Measurements from ENCODE around the gene CDK11B. TPM values are rescaled to one million over a fixed set of nuclear protein-coding genes. Genes with fewer than 3 reads are reported as not detected.
A peak's percentile ranks its signal among the peaks of the same experiment; 100 is the strongest.

The CDK11B gene
- polyA plus RNA-seq, 3 donors = 39.7 to 44.0 (median 42.3) TPM

- DNase-seq (ENCODE audit: low read depth in 3 of 3, low spot score in 2 of 3) = no peak
Observed at GRCh38 chr1:1617516-1617915, 41.3 kb downstream of the CDK11B start.

GRCh38 chr1:1616838-1617237 is 42.0 kb downstream of the CDK11B start:
- DNase-seq (ENCODE audit: low read depth in 3 of 3, low spot score in 2 of 3) = no peak

GRCh38 chr1:1616045-1616790 is 42.6 kb downstream of the CDK11B start:
- no peak for DNase-seq (ENCODE audit: low read depth in 3 of 3, low spot score in 2 of 3)

- DNase-seq (ENCODE audit: low read depth in 3 of 3, low spot score in 2 of 3) = peak; percentile 79 to 91 (median 89)
Observed at GRCh38 chr1:1615256-1616044, 43.4 kb downstream of the CDK11B start, which contains the start of gene MIB2. TSS of gene MIB2 (plus strand) at chr1:1615500. CDS start at chr1:1623453, 7,953 bp downstream.

GRCh38 chr1:1614954-1615255 is 43.9 kb downstream of the CDK11B start:
- no peak for DNase-seq (ENCODE audit: low read depth in 3 of 3, low spot score in 2 of 3)

- no peak for DNase-seq (ENCODE audit: low read depth in 3 of 3, low spot score in 2 of 3)
Observed at GRCh38 chr1:1614204-1614953, 44.4 kb downstream of the CDK11B start.

- DNase-seq (ENCODE audit: low read depth in 3 of 3, low spot score in 2 of 3) = no peak
Observed at GRCh38 chr1:1613509-1614082, 45.2 kb downstream of the CDK11B start.

GRCh38 chr1:1612104-1612400 is 46.8 kb downstream of the CDK11B start:
- DNase-seq (ENCODE audit: low read depth in 3 of 3, low spot score in 2 of 3) = no peak

GRCh38 chr1:1610796-1611195 is 48.0 kb downstream of the CDK11B start:
- DNase-seq (ENCODE audit: low read depth in 3 of 3, low spot score in 2 of 3) = no peak

- no peak for DNase-seq (ENCODE audit: low read depth in 3 of 3, low spot score in 2 of 3)
Observed at GRCh38 chr1:1609822-1610485, 48.9 kb downstream of the CDK11B start.

GRCh38 chr1:1606232-1606631 is 52.6 kb downstream of the CDK11B start:
- DNase-seq (ENCODE audit: low read depth in 3 of 3, low spot score in 2 of 3) = no peak

- DNase-seq (ENCODE audit: low read depth in 3 of 3, low spot score in 2 of 3) = no peak
Observed at GRCh38 chr1:1605724-1606123, 53.1 kb downstream of the CDK11B start.

GRCh38 chr1:1605034-1605591 is 53.7 kb downstream of the CDK11B start:
- no peak for DNase-seq (ENCODE audit: low read depth in 3 of 3, low spot score in 2 of 3)

GRCh38 chr1:1604374-1605033 is 54.3 kb downstream of the CDK11B start:
- no peak for DNase-seq (ENCODE audit: low read depth in 3 of 3, low spot score in 2 of 3)

- DNase-seq (ENCODE audit: low read depth in 3 of 3, low spot score in 2 of 3) = no peak
Observed at GRCh38 chr1:1603671-1604373, 55.0 kb downstream of the CDK11B start.

GRCh38 chr1:1602968-1603506 is 55.8 kb downstream of the CDK11B start:
- no peak for DNase-seq (ENCODE audit: low read depth in 3 of 3, low spot score in 2 of 3)

- no peak for DNase-seq (ENCODE audit: low read depth in 3 of 3, low spot score in 2 of 3)
Observed at GRCh38 chr1:1602304-1602967, 56.4 kb downstream of the CDK11B start.

GRCh38 chr1:1601564-1602303 is 57.1 kb downstream of the CDK11B start:
- DNase-seq (ENCODE audit: low read depth in 3 of 3, low spot score in 2 of 3) = no peak

Data from right renal cortex interstitium (tissue), 3 donors.